Measurements from ENCODE around the gene PPM1E. TPM values are rescaled to one million over a fixed set of nuclear protein-coding genes. Genes with fewer than 3 reads are reported as not detected.
"Not testable (repeated sequence)": the region's sequence is repeated elsewhere in the genome, so short reads cannot be mapped to it uniquely, and the experiment has no call there.

PPM1E gene
- total and polyA plus RNA-seq, 5 donors, result 0.78 to 2.6 (median 2.2) TPM

DNA sequence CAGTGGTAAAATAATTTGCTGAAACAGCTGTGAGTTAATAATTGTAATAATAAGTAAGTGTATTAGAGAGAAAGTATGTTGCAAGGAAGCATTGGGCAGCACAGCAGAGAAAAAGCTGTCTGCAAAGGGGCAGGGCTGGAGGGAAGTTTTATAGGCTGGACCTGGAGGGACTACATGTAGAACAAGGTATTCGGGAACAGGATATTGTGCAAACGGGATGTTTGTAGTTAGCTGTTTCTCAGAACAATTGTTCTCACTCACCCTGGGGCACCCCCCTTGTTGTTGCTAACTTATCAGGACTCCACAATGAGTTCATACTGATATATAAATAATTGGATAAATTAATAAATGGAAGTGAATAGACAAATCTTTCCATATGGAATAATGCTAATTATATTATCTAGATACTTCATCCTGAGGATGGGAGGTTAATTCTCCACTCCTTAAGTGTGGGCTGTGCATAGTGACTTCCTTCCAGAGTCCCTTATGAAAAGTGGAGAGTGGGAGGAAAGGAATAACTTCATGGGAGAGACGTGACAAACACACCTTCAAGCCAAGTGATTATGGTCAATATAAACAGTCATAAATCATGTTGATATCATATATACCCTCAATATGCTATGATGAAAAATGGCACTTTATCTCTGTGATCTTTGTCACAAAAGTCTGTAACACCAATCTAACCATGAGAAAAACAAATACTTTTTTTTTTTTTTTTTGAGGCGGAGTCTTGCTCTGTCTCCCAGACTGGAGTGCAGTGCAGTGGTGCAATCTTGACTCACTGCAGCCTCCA lies 85.4 kb downstream of the PPM1E start:
- H3K4me1 ChIP-seq (ENCODE audit: control insufficient read depth, insufficient read depth, low read length), result no peaks in the 10 kb centered on the region
- no peak for ATAC-seq
- no peaks in the 10 kb centered on the region for H3K9me3 ChIP-seq (ENCODE audit: control insufficient read depth, low read length)
- 62% methylated on average over 4 of the region's 4 CpGs for WGBS
- H3K27me3 ChIP-seq (ENCODE audit: control insufficient read depth, insufficient read depth), result no peaks in the 10 kb centered on the region
- no peak overlapping the region for H3K27ac ChIP-seq (ENCODE audit: low read length)
- no peak overlapping the region for H3K4me3 ChIP-seq (ENCODE audit: low read length)
- DNase-seq, result no peak
- intact Hi-C loops (cut with DNase I), result loop anchor here in 1 of 4 donors (10.0 kb wide), 1 partner anchor 54 kb away; no protein-coding TSS in a partner anchor

- ATAC-seq; H3K27me3 ChIP-seq (ENCODE audit: control insufficient read depth, insufficient read depth); H3K27ac ChIP-seq (ENCODE audit: low read length); H3K4me3 ChIP-seq (ENCODE audit: low read length); DNase-seq; H3K4me1 ChIP-seq (ENCODE audit: control insufficient read depth, insufficient read depth, low read length); H3K9me3 ChIP-seq (ENCODE audit: control insufficient read depth, low read length): not testable (repeated sequence)
- intact Hi-C loops (cut with DNase I), result loop anchor here in 1 of 4 donors (10.0 kb wide), 1 partner anchor 48 kb away; no protein-coding TSS in a partner anchor
- 71% methylated on average over 3 of the region's 3 CpGs for WGBS
Observed at GRCh38 chr17:58846413-58846812, 90.8 kb downstream of the PPM1E start.

GRCh38 chr17:58850106-58850505 lies 94.5 kb downstream of the PPM1E start:
- H3K4me1 ChIP-seq (ENCODE audit: control insufficient read depth, insufficient read depth, low read length); H3K4me3 ChIP-seq (ENCODE audit: low read length); intact Hi-C loops (cut with DNase I); ATAC-seq; H3K9me3 ChIP-seq (ENCODE audit: control insufficient read depth, low read length); H3K27me3 ChIP-seq (ENCODE audit: control insufficient read depth, insufficient read depth); DNase-seq; H3K27ac ChIP-seq (ENCODE audit: low read length): not testable (repeated sequence)
- 90% methylated on average over 2 of the region's 2 CpGs for WGBS

DNA sequence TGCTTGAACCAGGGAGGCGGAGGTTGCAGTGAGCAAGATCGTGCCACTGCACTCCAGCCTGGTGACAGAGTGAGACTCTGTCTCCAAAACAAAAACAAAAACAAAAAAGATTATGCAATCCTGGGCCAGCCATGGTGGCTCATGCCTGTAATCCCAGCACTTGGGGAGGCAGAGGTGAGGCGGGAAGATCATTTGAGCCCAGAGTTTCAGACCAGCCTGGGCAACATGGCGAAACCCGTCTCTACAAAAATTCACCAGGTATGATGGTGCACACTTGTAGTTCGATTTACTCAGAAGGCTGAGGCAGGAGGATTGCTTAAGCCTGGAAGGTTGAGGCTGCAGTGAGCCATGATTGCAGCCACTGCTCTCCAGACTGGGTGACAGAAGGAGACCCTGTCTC lies 109.6 kb downstream of the PPM1E start:
- 85% methylated on average over 6 of the region's 6 CpGs for WGBS

GRCh38 chr17:58870747-58871146 lies 115.1 kb downstream of the PPM1E start:
- H3K27ac ChIP-seq (ENCODE audit: low read length), result no peak overlapping the region
- no peaks in the 10 kb centered on the region for H3K9me3 ChIP-seq (ENCODE audit: control insufficient read depth, low read length)
- intact Hi-C loops (cut with DNase I), result no loop called here
- ATAC-seq, result no peak
- 86% methylated on average over 4 of the region's 4 CpGs for WGBS
- H3K27me3 ChIP-seq (ENCODE audit: control insufficient read depth, insufficient read depth), result no peaks in the 10 kb centered on the region
- no peak for DNase-seq
- no peak overlapping the region for H3K4me3 ChIP-seq (ENCODE audit: low read length)
- no peaks in the 10 kb centered on the region for H3K4me1 ChIP-seq (ENCODE audit: control insufficient read depth, insufficient read depth, low read length)

More for the DNA sequence above, 109.6 kb downstream of the PPM1E start:
- intact Hi-C loops (cut with DNase I), result no loop called here
- Histone ChIP-seq H3K27me3 (ENCODE audit: control insufficient read depth, insufficient read depth) (no peaks in the 10 kb centered on the region), H3K4me1 (ENCODE audit: control insufficient read depth, insufficient read depth, low read length) (no peaks in the 10 kb centered on the region), H3K9me3 (ENCODE audit: control insufficient read depth, low read length) (no peaks in the 10 kb centered on the region), H3K27ac (ENCODE audit: low read length) (no peak overlapping the region), H3K4me3 (ENCODE audit: low read length) (no peak overlapping the region)
- ATAC-seq (no peak), DNase-seq (no peak)

- 67% methylated on average over 5 of the region's 5 CpGs for WGBS
- H3K27me3 ChIP-seq (ENCODE audit: control insufficient read depth, insufficient read depth), result no peaks in the 10 kb centered on the region
- intact Hi-C loops (cut with DNase I), result no loop called here
Observed at GRCh38 chr17:58873926-58874325, 118.3 kb downstream of the PPM1E start.

DNA sequence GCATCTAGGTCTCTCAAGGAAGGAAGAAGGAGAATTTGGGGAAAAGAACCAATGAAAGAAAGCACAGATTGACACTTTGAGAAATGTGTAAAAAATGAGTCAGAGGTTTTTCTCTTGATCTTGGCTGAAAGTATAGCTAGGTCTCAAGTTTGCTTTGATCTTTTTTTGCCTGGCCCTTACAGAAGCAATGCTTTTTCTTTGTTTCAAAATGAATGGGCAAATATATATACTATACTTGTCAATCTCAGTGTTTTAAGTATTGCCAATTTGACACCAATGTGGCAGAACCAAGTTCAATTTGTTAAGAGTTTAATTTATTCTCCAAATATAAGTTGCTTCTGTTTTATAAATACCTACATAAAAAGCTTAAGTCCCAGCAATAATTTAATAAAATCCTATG lies 119.6 kb downstream of the PPM1E start:
- DNase-seq (no peak), ATAC-seq (no peak)
- no peak overlapping the region for H3K27ac ChIP-seq (ENCODE audit: low read length)
- H3K27me3 ChIP-seq (ENCODE audit: control insufficient read depth, insufficient read depth), result no peaks in the 10 kb centered on the region
- H3K9me3 ChIP-seq (ENCODE audit: control insufficient read depth, low read length), result no peaks in the 10 kb centered on the region
- no peak overlapping the region for H3K4me3 ChIP-seq (ENCODE audit: low read length)
- H3K4me1 ChIP-seq (ENCODE audit: control insufficient read depth, insufficient read depth, low read length), result no peaks in the 10 kb centered on the region
- intact Hi-C loops (cut with DNase I), result no loop called here

More at GRCh38 chr17:58873926-58874325, 118.3 kb downstream of the PPM1E start:
- DNase-seq, result no peak
- H3K27ac ChIP-seq (ENCODE audit: low read length), result no peak overlapping the region
- no peak for ATAC-seq
- H3K4me1 ChIP-seq (ENCODE audit: control insufficient read depth, insufficient read depth, low read length), result no peaks in the 10 kb centered on the region
- H3K9me3 ChIP-seq (ENCODE audit: control insufficient read depth, low read length), result no peaks in the 10 kb centered on the region
- H3K4me3 ChIP-seq (ENCODE audit: low read length), result no peak overlapping the region

GRCh38 chr17:58884161-58884560 lies 128.5 kb downstream of the PPM1E start:
- ATAC-seq, result no peak
- Histone ChIP-seq H3K9me3 (ENCODE audit: control insufficient read depth, low read length) (no peaks in the 10 kb centered on the region), H3K27ac (ENCODE audit: low read length) (no peak overlapping the region), H3K4me1 (ENCODE audit: control insufficient read depth, insufficient read depth, low read length) (no peaks in the 10 kb centered on the region), H3K4me3 (ENCODE audit: low read length) (no peak overlapping the region), H3K27me3 (ENCODE audit: control insufficient read depth, insufficient read depth) (no peaks in the 10 kb centered on the region)
- intact Hi-C loops (cut with DNase I), result no loop called here
- WGBS, result 71% methylated on average over 1 of the region's 1 CpG
- DNase-seq, result no peak

DNA sequence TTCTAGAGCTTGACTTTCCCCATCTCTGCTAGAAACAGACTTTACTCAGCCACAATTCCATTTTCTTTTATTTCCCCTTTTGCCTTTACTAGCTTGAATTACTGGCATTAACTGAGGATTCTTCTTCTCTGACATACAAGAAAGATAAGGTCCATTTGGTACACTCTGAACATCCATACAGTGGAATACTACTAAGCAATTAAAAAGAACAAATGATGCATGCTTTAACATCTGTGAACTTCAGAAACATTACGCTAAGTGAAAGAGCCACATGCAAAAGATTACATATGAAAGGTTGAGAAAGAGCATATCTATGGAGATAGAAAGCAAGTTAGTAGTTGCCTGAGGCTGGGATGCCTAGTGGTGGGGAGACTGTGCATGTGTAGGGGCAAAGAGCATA lies 130.9 kb downstream of the PPM1E start:
- no peak overlapping the region for H3K4me3 ChIP-seq (ENCODE audit: low read length)
- H3K27ac ChIP-seq (ENCODE audit: low read length), result no peak overlapping the region
- WGBS, result 82% methylated on average over 1 of the region's 1 CpG
- no peak for ATAC-seq
- H3K4me1 ChIP-seq (ENCODE audit: control insufficient read depth, insufficient read depth, low read length), result no peaks in the 10 kb centered on the region
- no peak for DNase-seq
- no peaks in the 10 kb centered on the region for H3K27me3 ChIP-seq (ENCODE audit: control insufficient read depth, insufficient read depth)
- H3K9me3 ChIP-seq (ENCODE audit: control insufficient read depth, low read length), result no peaks in the 10 kb centered on the region
- intact Hi-C loops (cut with DNase I), result no loop called here

- Histone ChIP-seq H3K27ac (ENCODE audit: low read length) (no peak overlapping the region), H3K27me3 (ENCODE audit: control insufficient read depth, insufficient read depth) (no peaks in the 10 kb centered on the region), H3K4me1 (ENCODE audit: control insufficient read depth, insufficient read depth, low read length) (no peaks in the 10 kb centered on the region), H3K9me3 (ENCODE audit: control insufficient read depth, low read length) (no peaks in the 10 kb centered on the region), H3K4me3 (ENCODE audit: low read length) (no peak overlapping the region)
- ATAC-seq (no peak), DNase-seq (no peak)
- intact Hi-C loops (cut with DNase I), result loop anchor here in 1 of 4 donors (10.0 kb wide), 1 partner anchor 45 kb away; no protein-coding TSS in a partner anchor
- 87% methylated on average over 3 of the region's 3 CpGs for WGBS
Observed at GRCh38 chr17:58889928-58890327, 134.3 kb downstream of the PPM1E start.

- intact Hi-C loops (cut with DNase I), result loop anchor here in 1 of 4 donors (5.0 to 10.0 kb wide), 2 partner anchors 48 to 54 kb away; no protein-coding TSS in a partner anchor
- WGBS, result 72% methylated on average over 5 of the region's 5 CpGs
- no peak for DNase-seq
Observed at GRCh38 chr17:58899191-58899590, 143.5 kb downstream of the PPM1E start.

More at GRCh38 chr17:58899191-58899590, 143.5 kb downstream of the PPM1E start:
- Histone ChIP-seq H3K4me3 (ENCODE audit: low read length) (no peak overlapping the region), H3K4me1 (ENCODE audit: control insufficient read depth, insufficient read depth, low read length) (no peaks in the 10 kb centered on the region), H3K27ac (ENCODE audit: low read length) (no peak overlapping the region), H3K9me3 (ENCODE audit: control insufficient read depth, low read length) (no peaks in the 10 kb centered on the region), H3K27me3 (ENCODE audit: control insufficient read depth, insufficient read depth) (no peaks in the 10 kb centered on the region)
- no peak for ATAC-seq

Data from right cardiac atrium (tissue), 5 donors.